Activated T-cell treated with anti-CD3 and anti-CD28 coated beads for 4 hours (primary cell): ENCODE results near the gene SLC25A27.
A peak's percentile ranks its signal among the peaks of the same experiment; 100 is the strongest.
"Not testable (repeated sequence)": the region's sequence is repeated elsewhere in the genome, so short reads cannot be mapped to it uniquely, and the experiment has no call there.

ENCODE experiments used
- DNase-seq: peaks from one replicate; pipeline ENCODE4 v3.0.0-alpha.2; 2020

SLC25A27 gene, protein sequence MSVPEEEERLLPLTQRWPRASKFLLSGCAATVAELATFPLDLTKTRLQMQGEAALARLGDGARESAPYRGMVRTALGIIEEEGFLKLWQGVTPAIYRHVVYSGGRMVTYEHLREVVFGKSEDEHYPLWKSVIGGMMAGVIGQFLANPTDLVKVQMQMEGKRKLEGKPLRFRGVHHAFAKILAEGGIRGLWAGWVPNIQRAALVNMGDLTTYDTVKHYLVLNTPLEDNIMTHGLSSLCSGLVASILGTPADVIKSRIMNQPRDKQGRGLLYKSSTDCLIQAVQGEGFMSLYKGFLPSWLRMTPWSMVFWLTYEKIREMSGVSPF

GRCh38 chr6:46652603-46653438, at the start of gene SLC25A27, which contains the start of gene CYP39A1:
SLC25A27 (plus strand) TSS chr6:46652975; CDS start chr6:46653193, 218 bp downstream.
CYP39A1 (minus strand) TSS chr6:46652818; CDS start chr6:46652582, 236 bp downstream.
- peak; percentile 69 for DNase-seq

- no peak for DNase-seq
These were observed 47.5 kb upstream of the SLC25A27 start for GRCh38 chr6:46605091-46605797.

- DNase-seq: no peak
These were observed 46.4 kb upstream of the SLC25A27 start for GRCh38 chr6:46606338-46606737.

- DNase-seq: no peak
These were observed 41.8 kb upstream of the SLC25A27 start for GRCh38 chr6:46610862-46611553.

DNA sequence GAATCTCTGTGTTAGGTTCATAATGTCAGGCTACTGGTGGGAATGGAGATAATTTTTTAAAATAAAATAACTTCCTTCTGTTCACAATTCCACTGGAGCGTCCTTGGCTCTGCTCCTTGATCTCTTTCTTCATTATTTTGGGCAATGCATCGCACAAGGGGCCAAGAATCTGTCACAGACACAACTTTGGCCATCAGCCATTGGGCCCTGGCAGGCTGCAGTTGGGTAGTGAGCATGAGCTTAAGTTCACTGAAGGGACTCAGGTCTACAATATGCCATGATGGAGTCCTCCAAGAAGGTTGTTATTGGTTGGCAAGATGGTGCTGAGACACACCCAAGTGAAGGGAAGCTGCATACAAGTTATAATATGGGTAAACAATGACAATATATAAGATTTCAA, 40.1 kb upstream of the SLC25A27 start:
- DNase-seq: no peak

GRCh38 chr6:46618726-46619125, 34.0 kb upstream of the SLC25A27 start:
- no peak for DNase-seq

- no peak for DNase-seq
These were observed 26.4 kb upstream of the SLC25A27 start for GRCh38 chr6:46626228-46626909.

- DNase-seq: no peak
These were observed 25.8 kb upstream of the SLC25A27 start for GRCh38 chr6:46626976-46627375.

GRCh38 chr6:46628498-46628897, 24.3 kb upstream of the SLC25A27 start:
- DNase-seq: no peak

GRCh38 chr6:46628976-46629375, 23.8 kb upstream of the SLC25A27 start:
- DNase-seq: no peak

- no peak for DNase-seq
These were observed 23.1 kb upstream of the SLC25A27 start for GRCh38 chr6:46629691-46630090.

DNA sequence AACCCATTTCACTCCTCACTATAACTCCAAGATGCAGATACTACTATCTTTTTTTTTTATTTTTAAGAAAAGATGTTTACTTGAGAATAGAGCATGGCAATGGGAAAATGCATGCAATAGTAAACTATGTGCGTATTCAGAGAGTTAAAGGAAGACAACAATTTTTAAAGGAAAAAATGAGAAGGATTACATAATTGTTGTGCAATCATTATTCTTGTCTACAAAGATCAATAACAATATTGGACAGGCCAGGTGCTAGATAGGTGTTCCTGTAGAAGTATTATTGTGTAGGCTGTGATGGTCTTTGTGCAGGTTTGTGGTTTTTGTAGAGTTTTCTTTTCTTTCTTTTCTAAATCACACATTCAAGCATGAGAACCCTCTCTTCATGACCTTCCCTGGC, 20.7 kb upstream of the SLC25A27 start:
- no peak for DNase-seq

GRCh38 chr6:46635462-46635861, 17.3 kb upstream of the SLC25A27 start:
- no peak for DNase-seq

- no peak for DNase-seq
These were observed 15.6 kb upstream of the SLC25A27 start for GRCh38 chr6:46637145-46637544.

DNA sequence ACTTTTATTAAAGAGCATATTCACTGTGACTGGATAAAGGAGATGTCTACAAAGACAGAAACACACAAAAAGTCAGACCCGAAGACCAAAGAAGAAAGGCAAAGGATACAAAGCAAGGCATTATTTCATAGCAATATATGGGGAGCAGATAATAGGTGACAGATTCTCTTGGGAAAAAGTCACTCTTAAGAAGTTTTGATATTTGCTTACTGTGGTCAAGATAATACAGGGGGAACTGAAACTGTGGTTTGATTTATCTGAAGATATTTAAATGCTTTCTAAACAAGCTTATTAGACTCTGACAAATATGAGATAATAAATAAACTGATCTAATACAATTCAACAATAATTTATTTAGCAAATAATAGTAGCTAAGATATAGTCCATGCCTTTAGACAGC, 14.8 kb upstream of the SLC25A27 start:
- DNase-seq: no peak

DNA sequence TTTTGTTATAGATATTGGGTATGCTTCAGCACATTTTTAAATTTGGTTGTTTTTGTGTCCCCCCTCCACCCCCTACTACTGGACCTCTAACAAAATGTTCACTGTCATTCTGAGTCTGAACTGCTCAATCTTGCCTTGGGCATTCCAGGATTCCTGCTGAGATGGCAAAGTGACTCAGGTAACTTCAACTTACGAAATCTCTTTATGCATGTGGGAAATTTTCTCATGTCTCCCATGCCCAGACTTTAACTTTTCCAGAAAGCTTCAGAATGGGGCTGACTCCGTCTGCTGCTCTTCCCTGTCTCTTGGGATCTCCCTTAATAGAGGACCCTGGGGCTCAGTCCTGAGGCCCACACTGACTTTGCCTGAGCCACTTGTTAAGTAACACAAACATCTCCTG, 14.1 kb upstream of the SLC25A27 start:
- no peak for DNase-seq

GRCh38 chr6:46642928-46643751, 9.6 kb upstream of the SLC25A27 start:
- no peak for DNase-seq

- DNase-seq: no peak
These were observed 7.5 kb upstream of the SLC25A27 start for GRCh38 chr6:46645265-46645664.

GRCh38 chr6:46648108-46648507, 4.7 kb upstream of the SLC25A27 start:
- not testable (repeated sequence) for DNase-seq

DNA sequence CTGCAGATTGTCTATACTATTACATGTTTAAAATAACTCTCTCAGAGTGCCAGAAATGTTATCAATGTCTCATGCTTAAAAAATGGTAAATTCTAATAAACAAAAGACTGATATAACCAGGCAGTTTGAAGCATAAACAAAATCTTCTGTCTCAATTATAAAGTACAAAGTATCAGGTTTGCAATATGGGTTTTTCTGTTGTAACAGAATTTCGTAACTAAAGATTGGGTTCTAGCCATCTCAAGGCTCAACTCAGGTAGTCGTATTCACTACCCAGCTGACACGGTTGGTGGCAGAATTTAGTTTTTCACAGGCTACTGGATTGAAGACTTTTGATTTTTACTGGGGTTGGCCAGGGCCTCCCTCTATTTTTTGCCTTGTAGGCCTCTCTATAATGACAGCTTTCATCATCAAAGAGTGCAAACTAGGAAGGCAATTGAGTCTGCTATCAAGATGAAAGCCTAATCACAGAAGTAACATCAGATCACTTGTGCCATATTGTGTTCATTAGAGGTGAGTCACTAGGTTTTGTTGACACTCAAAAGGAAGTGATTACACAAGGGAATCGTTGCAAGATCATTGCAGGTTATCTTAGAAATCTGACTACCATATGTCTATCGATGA, 3.8 kb upstream of the SLC25A27 start:
- no peak for DNase-seq

DNA sequence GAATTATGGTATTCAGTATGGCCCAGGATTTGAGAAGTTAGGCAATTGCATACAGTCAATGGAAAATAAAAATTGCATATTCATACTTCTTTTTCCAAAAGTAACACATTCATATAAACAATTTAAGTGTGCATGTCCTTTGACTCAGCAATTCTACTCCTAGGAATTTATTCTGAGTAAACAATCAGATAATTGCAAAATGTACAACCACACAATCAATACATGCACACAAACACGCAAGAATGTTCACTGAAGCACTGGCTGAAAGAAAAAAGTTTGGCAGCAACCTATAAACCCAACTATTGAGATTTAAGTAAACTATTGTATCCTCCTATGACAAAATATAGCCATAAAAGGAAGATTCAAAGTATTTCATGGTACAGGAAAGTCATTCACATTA, 1.8 kb upstream of the SLC25A27 start:
- no peak for DNase-seq
